ENCODE data around the gene CACNG6.

DNA sequence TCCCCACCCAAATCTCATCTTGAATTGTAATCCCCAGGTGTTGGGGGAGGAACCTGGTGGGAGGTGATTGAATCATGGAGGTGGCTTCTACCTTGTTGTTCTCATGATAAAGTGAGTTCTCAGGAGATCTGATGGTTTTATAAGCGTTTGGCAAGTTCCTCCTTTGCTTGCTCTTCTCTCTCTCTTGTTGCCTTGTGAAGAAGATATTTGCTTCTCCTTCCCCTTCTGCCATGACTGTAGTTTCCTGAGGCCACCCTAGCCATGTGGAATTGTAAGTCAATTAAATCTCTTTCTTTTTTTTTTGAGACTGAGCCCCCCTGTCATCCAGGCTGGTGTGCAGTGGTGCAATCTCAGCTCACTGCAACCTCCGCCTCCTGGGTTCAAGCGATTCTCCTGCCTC lies 37.9 kb downstream of the CACNG6 start:
- TF ChIP-seq, protein P1, sequence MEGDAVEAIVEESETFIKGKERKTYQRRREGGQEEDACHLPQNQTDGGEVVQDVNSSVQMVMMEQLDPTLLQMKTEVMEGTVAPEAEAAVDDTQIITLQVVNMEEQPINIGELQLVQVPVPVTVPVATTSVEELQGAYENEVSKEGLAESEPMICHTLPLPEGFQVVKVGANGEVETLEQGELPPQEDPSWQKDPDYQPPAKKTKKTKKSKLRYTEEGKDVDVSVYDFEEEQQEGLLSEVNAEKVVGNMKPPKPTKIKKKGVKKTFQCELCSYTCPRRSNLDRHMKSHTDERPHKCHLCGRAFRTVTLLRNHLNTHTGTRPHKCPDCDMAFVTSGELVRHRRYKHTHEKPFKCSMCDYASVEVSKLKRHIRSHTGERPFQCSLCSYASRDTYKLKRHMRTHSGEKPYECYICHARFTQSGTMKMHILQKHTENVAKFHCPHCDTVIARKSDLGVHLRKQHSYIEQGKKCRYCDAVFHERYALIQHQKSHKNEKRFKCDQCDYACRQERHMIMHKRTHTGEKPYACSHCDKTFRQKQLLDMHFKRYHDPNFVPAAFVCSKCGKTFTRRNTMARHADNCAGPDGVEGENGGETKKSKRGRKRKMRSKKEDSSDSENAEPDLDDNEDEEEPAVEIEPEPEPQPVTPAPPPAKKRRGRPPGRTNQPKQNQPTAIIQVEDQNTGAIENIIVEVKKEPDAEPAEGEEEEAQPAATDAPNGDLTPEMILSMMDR (IDR thresholded peaks at IDR 0.05; ENCODE audit: borderline replicate concordance, extremely low read depth, low read length, poor library complexity, severe bottlenecking), result no peak
- TF ChIP-seq EZH2 (IDR thresholded peaks at IDR 0.05; ENCODE audit: borderline replicate concordance, low read depth, low read length, severe bottlenecking), result no peak
